ENCODE results near the gene CHMP4B. TPM values are rescaled to one million over a fixed set of nuclear protein-coding genes. Genes with fewer than 3 reads are reported as not detected.

Gene CHMP4B
- total and polyA plus RNA-seq, 2 experiments from 2014 or later = 5.5 to 48.2 TPM

- Histone ChIP-seq H3K4me1 (ENCODE audit: insufficient read depth) (no peaks in the 10 kb centered on the region), H3K79me2 (ENCODE audit: insufficient read depth) (no peaks in the 10 kb centered on the region), H3K4me2 (ENCODE audit: unreplicated experiment) (no peak overlapping the region), H4K20me1 (ENCODE audit: insufficient read depth) (no peaks in the 10 kb centered on the region), H3K4me3 (no peak overlapping the region), H3K9ac (no peak overlapping the region), H3K36me3 (ENCODE audit: low read depth) (no peaks in the 10 kb centered on the region), H3K27ac (no peak overlapping the region), H3K27me3 (replicated peaks; ENCODE audit: insufficient read depth) (0 out of 2 replicates have a peak, but pooled peaks cover 5% of the 10 kb centered on the region), H3F3A (ENCODE audit: insufficient read depth) (no peaks in the 10 kb centered on the region), H2AFZ (no peak overlapping the region), H3K9me2 (ENCODE audit: insufficient read depth) (no peaks in the 10 kb centered on the region), H3K9me3 (ENCODE audit: low read depth) (no peaks in the 10 kb centered on the region)
- in situ Hi-C loops (cut with MboI) = no loop called here
- WGBS, 2 experiments (ENCODE audit: low coverage in 1 of 2, low lambda C conversion rate in 2 of 2, missing lambda C conversion rate in 2 of 2) = 39 to 41% methylated on average over 4 of the region's 4 CpGs
- TF ChIP-seq EZH2 (IDR thresholded peaks at IDR 0.05; ENCODE audit: insufficient read depth, poor library complexity, severe bottlenecking) = no peak
- TF ChIP-seq EZH2phosphoT487 (IDR thresholded peaks at IDR 0.05; ENCODE audit: insufficient read depth, low read depth) = no peak
- no peak for DNase-seq
Observed at GRCh38 chr20:33901132-33901523, 90.0 kb downstream of the CHMP4B start.

GRCh38 chr20:33902011-33902410 is 90.9 kb downstream of the CHMP4B start:
- Histone ChIP-seq H3K9ac (no peak overlapping the region), H3K36me3 (ENCODE audit: low read depth) (no peaks in the 10 kb centered on the region), H3K9me3 (ENCODE audit: low read depth) (no peaks in the 10 kb centered on the region), H3K27ac (no peak overlapping the region), H3K9me2 (ENCODE audit: insufficient read depth) (no peaks in the 10 kb centered on the region), H3F3A (ENCODE audit: insufficient read depth) (no peaks in the 10 kb centered on the region), H3K4me3 (no peak overlapping the region), H3K79me2 (ENCODE audit: insufficient read depth) (no peaks in the 10 kb centered on the region), H4K20me1 (ENCODE audit: insufficient read depth) (no peaks in the 10 kb centered on the region), H3K4me1 (ENCODE audit: insufficient read depth) (no peaks in the 10 kb centered on the region), H3K27me3 (replicated peaks; ENCODE audit: insufficient read depth) (0 out of 2 replicates have a peak, but pooled peaks cover 5% of the 10 kb centered on the region), H2AFZ (no peak overlapping the region), H3K4me2 (ENCODE audit: unreplicated experiment) (no peak overlapping the region)
- 60 to 74% methylated on average over 3 of the region's 3 CpGs for WGBS, 2 experiments (ENCODE audit: low coverage in 1 of 2, low lambda C conversion rate in 2 of 2, missing lambda C conversion rate in 2 of 2)
- in situ Hi-C loops (cut with MboI) = no loop called here
- no peak for DNase-seq
- TF ChIP-seq EZH2 (IDR thresholded peaks at IDR 0.05; ENCODE audit: insufficient read depth, poor library complexity, severe bottlenecking) = no peak
- TF ChIP-seq EZH2phosphoT487 (IDR thresholded peaks at IDR 0.05; ENCODE audit: insufficient read depth, low read depth) = no peak

Other genes starting within 250 kb of the CHMP4B start
- 0.63 TPM in 1 of 2 replicates, not detected in the other for gene C20orf144, start 149.0 kb upstream of the CHMP4B start, total RNA-seq (2014; rRNA removed; shearing (Covaris generic))
- gene C20orf144, start 149.0 kb upstream of the CHMP4B start, polyA plus RNA-seq (2016; fragmentation: Nextera tagmentation; extraction: Ambion mirVana) = 0.25 and 0.41 TPM in 2 replicates
- 3.2 and 3.4 TPM in 2 replicates for gene ACTL10, start 144.4 kb upstream of the CHMP4B start, total RNA-seq (2014; rRNA removed; shearing (Covaris generic))
- 1.5 and 1.7 TPM in 2 replicates for gene ACTL10, start 144.4 kb upstream of the CHMP4B start, polyA plus RNA-seq (2016; fragmentation: Nextera tagmentation; extraction: Ambion mirVana)
- gene NECAB3, start 136.9 kb upstream of the CHMP4B start, total RNA-seq (2014; rRNA removed; shearing (Covaris generic)) = 27.1 and 27.3 TPM in 2 replicates
- 11.0 and 13.4 TPM in 2 replicates for gene NECAB3, start 136.9 kb upstream of the CHMP4B start, polyA plus RNA-seq (2016; fragmentation: Nextera tagmentation; extraction: Ambion mirVana)
- gene E2F1, start 125.0 kb upstream of the CHMP4B start, total RNA-seq (2014; rRNA removed; shearing (Covaris generic)) = 9.0 and 12.9 TPM in 2 replicates
- gene E2F1, start 125.0 kb upstream of the CHMP4B start, polyA plus RNA-seq (2016; fragmentation: Nextera tagmentation; extraction: Ambion mirVana) = 4.3 and 4.9 TPM in 2 replicates
- 5.9 and 14.3 TPM in 2 replicates for gene PXMP4, start 91.0 kb upstream of the CHMP4B start, total RNA-seq (2014; rRNA removed; shearing (Covaris generic))
- 14.1 and 16.4 TPM in 2 replicates for gene PXMP4, start 91.0 kb upstream of the CHMP4B start, polyA plus RNA-seq (2016; fragmentation: Nextera tagmentation; extraction: Ambion mirVana)
- 2.3 and 2.5 TPM in 2 replicates for gene ZNF341, start 79.4 kb upstream of the CHMP4B start, total RNA-seq (2014; rRNA removed; shearing (Covaris generic))
- gene ZNF341, start 79.4 kb upstream of the CHMP4B start, polyA plus RNA-seq (2016; fragmentation: Nextera tagmentation; extraction: Ambion mirVana) = 2.8 and 2.9 TPM in 2 replicates
- 65.4 and 66.3 TPM in 2 replicates for gene RALY, start 182.6 kb downstream of the CHMP4B start, total RNA-seq (2014; rRNA removed; shearing (Covaris generic))
- 107 and 113 TPM in 2 replicates for gene RALY, start 182.6 kb downstream of the CHMP4B start, polyA plus RNA-seq (2016; fragmentation: Nextera tagmentation; extraction: Ambion mirVana)